Measurements from ENCODE around the gene GRK4. TPM values are rescaled to one million over a fixed set of nuclear protein-coding genes. Genes with fewer than 3 reads are reported as not detected.

Gene GRK4
- total and polyA plus RNA-seq, 2 of the 4 experiments (the other 2 are of a cell fraction) = 1.6 to 2.2 TPM

DNA sequence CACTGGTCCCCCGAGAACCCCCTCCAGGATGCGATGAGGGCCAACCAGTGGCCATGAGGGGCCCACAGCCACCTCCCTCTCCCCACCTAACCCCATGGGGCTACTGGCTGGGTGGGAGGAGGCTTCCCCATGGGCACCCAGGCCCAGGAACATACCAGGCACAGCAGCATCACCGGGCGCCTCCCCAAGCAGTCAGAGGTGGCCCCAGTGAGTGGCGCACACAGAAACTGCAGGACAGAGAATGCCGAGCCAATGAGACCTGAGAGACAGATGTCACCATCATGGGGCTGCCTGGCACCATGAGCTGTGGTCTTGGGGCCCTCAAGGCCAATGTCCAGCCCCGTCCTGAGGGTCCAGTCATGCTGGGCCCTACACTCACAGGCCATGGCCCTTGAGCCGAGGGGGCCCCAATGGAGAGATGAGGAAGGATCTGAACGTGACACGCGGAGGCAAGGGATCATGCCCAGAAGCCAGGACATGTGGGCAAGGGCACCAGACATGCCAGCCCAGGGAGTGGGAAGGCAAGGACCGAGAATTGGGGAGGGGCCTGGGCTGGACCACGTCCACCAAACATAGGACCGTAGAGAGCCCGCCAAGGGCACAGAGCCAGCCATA, 30.3 kb upstream of the GRK4 start:
- ChIA-PET POLR2A (ENCODE audit: unreplicated experiment) (no interaction called here), CTCF (no interaction called here)
- DNase-seq (no peak), ATAC-seq (ENCODE audit: low read depth) (no peak)
- peak overlapping the region; percentile 64; the same call in 1 of the 2 replicates for H3K4me3 ChIP-seq (ENCODE audit: insufficient read depth, low read depth, low read length)
- no peaks in the 10 kb centered on the region for H3K9me3 ChIP-seq (ENCODE audit: control insufficient read depth, insufficient read depth, low read length)
- dilution Hi-C loops (cut with HindIII; ENCODE audit: low sequenced_read_pairs, unreplicated experiment) (no loop called here), intact Hi-C loops (cut with micrococcal nuclease) (loop anchor here (5.0 kb wide), 1 partner anchor 91 kb away; the partner anchor contains the start of gene ADD1), in situ Hi-C loops (cut with MboI; ENCODE audit: low sequenced_read_pairs) (no loop called here)
- H3K4me2 ChIP-seq (ENCODE audit: low read depth, low read length) = peak overlapping the region; percentile 91
- H3K18ac ChIP-seq (ENCODE audit: low read depth, low read length) = no peak overlapping the region
- H2BK120ac ChIP-seq (ENCODE audit: low read depth, low read length) = no peak overlapping the region
- peak overlapping the region; percentile 83; the same call in 1 of the 2 replicates for H3K9ac ChIP-seq (ENCODE audit: low read depth, low read length)
- no peak overlapping the region for H3K56ac ChIP-seq (ENCODE audit: extremely low read depth, insufficient read depth, low read length)
- H3K23ac ChIP-seq (ENCODE audit: low read depth, low read length) = peak overlapping the region; percentile 89; the same call in 1 of the 2 replicates
- peak overlapping the region; percentile 98 for H2AK9ac ChIP-seq (replicated peaks; ENCODE audit: low read depth, low read length, poor library complexity)
- no peak for TF ChIP-seq ELK1 (IDR thresholded peaks at IDR 0.05; ENCODE audit: borderline replicate concordance, low read depth, low read length)
- no peak for TF ChIP-seq RAD21 (IDR thresholded peaks at IDR 0.05; ENCODE audit: low read length)
- TF ChIP-seq POLR2A (IDR thresholded peaks at IDR 0.05; ENCODE audit: low read depth, low read length) = no peak
- TF ChIP-seq BHLHE40 (IDR thresholded peaks at IDR 0.05; ENCODE audit: low read depth, low read length) = no peak
- TF ChIP-seq MAFK (IDR thresholded peaks at IDR 0.05; ENCODE audit: low read depth, low read length) = no peak
- no peak for TF ChIP-seq NFE2L2 (IDR thresholded peaks at IDR 0.05; ENCODE audit: low read depth, low read length)
- no peak for TF ChIP-seq MXI1 (IDR thresholded peaks at IDR 0.05; ENCODE audit: borderline replicate concordance, low read depth, low read length)
- H3K27ac ChIP-seq (ENCODE audit: insufficient read depth, low read length) = peak overlapping the region; percentile 70
- H3K36me3 ChIP-seq (ENCODE audit: control insufficient read depth, insufficient read depth, low read length) = peaks cover 59% of the 10 kb centered on the region
- H3K4me1 ChIP-seq (ENCODE audit: control insufficient read depth, insufficient read depth, low read length) = peaks cover 16% of the 10 kb centered on the region
- peaks cover 45% of the 10 kb centered on the region for H4K20me1 ChIP-seq (ENCODE audit: insufficient read depth, low read length)
- H2AK5ac ChIP-seq (ENCODE audit: low read depth, low read length) = peak overlapping the region; percentile 98
- H2AFZ ChIP-seq (replicated peaks; ENCODE audit: low read length, poor library complexity) = peak overlapping the region; percentile 89
- H4K5ac ChIP-seq (ENCODE audit: low read depth, low read length) = no peak overlapping the region; the same call in 1 of the 2 replicates
- peak overlapping the region; percentile 76 for H3K4ac ChIP-seq (ENCODE audit: low read depth, low read length)
- no peaks in the 10 kb centered on the region for H3K27me3 ChIP-seq (ENCODE audit: control insufficient read depth, insufficient read depth, low read length)
- no peak overlapping the region for H2BK15ac ChIP-seq (ENCODE audit: low read depth, low read length)
- peak overlapping the region; percentile 66 to 87; a peak in 2 of 4 replicates for H4K8ac ChIP-seq (ENCODE audit: low read depth in 2 of 2, low read length in 2 of 2)
- H3K79me1 ChIP-seq (ENCODE audit: low read depth in 1 of 2, low read length in 2 of 2) = peaks cover 33 to 62% of the 10 kb centered on the region in 2 experiments; a peak in 3 of 4 replicates
- peak overlapping the region; percentile 38 for H3K14ac ChIP-seq (replicated peaks; ENCODE audit: low read depth, low read length)
- H2BK20ac ChIP-seq (ENCODE audit: low read depth, low read length) = no peak overlapping the region
- peak overlapping the region; percentile 74; the same call in 1 of the 2 replicates for H4K91ac ChIP-seq (ENCODE audit: insufficient read depth, low read depth, low read length)
- H2BK5ac ChIP-seq (ENCODE audit: low read depth, low read length, poor library complexity, severe bottlenecking) = peak overlapping the region; percentile 36
- 0 out of 2 replicates have a peak, but pooled peaks cover 9% of the 10 kb centered on the region for H3K9me1 ChIP-seq (ENCODE audit: insufficient read depth, low read length)
- no TSS peak for BruUV-seq (replicated peaks)
- 82% methylated on average over 10 of the region's 15 CpGs; no CpG with 5 or more reads in 1 of the 2 experiments for WGBS, 2 experiments (ENCODE audit: extremely low coverage in 2 of 2, insufficient read length in 1 of 2)
